Measurements from ENCODE around the gene FLCN. TPM values are rescaled to one million over a fixed set of nuclear protein-coding genes. Genes with fewer than 3 reads are reported as not detected.
A peak's percentile ranks its signal among the peaks of the same experiment; 100 is the strongest.

Gene FLCN
- total RNA-seq, 4 donors from 2014 or later, result 31.7 to 62.0 (median 39.2) TPM

- Histone ChIP-seq H3K9me3 (no peaks in the 10 kb centered on the region), H3K27me3 (no peaks in the 10 kb centered on the region), H3K27ac (no peak overlapping the region), H3K4me1 (peaks cover 3 to 6% of the 10 kb centered on the region in 2 donors), H3K4me3 (no peak overlapping the region), H3K36me3 (peaks cover 2 to 79% of the 10 kb centered on the region in 2 donors)
- in situ Hi-C loops (cut with MboI; ENCODE audit: low sequenced_read_pairs in 4 of 4) (no loop called here), intact Hi-C loops (cut with DNase I; ENCODE audit: low total_unique reads) (no loop called here)
- DNase-seq (no peak), ATAC-seq (no peak)
- TF ChIP-seq POLR2A (IDR thresholded peaks at IDR 0.05), result no peak
- no peak for TF ChIP-seq CTCF (IDR thresholded peaks at IDR 0.05 in 4 of 5, conservative IDR thresholded peaks at IDR 0.05 in 1 of 5)
Measured at GRCh38 chr17:17173921-17174320, 63.0 kb downstream of the FLCN start.

- H3K36me3 ChIP-seq, result peaks cover 2 to 72% of the 10 kb centered on the region in 2 donors
- H3K4me1 ChIP-seq, result peaks cover 3 to 6% of the 10 kb centered on the region in 2 donors
- H3K9me3 ChIP-seq, result no peaks in the 10 kb centered on the region
- H3K4me3 ChIP-seq, result no peak overlapping the region
- ATAC-seq, result no peak
- in situ Hi-C loops (cut with MboI; ENCODE audit: low sequenced_read_pairs in 4 of 4), result no loop called here
- no peak for TF ChIP-seq POLR2A (IDR thresholded peaks at IDR 0.05)
- TF ChIP-seq CTCF (IDR thresholded peaks at IDR 0.05 in 4 of 5, conservative IDR thresholded peaks at IDR 0.05 in 1 of 5), result no peak
- H3K27ac ChIP-seq, result peak overlapping the region in 3 of 4 donors; percentile 25 to 61 (median 52)
- H3K27me3 ChIP-seq, result no peaks in the 10 kb centered on the region
- DNase-seq, result no peak
- intact Hi-C loops (cut with DNase I; ENCODE audit: low total_unique reads), result no loop called here
Measured at GRCh38 chr17:17172990-17173389, 64.0 kb downstream of the FLCN start.

GRCh38 chr17:17172001-17172939 lies 64.7 kb downstream of the FLCN start:
- ATAC-seq (peak in 1 of 2 donors; percentile 41), DNase-seq (no peak)
- H3K27ac ChIP-seq, result peak overlapping the region in 3 of 4 donors; percentile 25 to 65 (median 52)
- no peaks in the 10 kb centered on the region for H3K27me3 ChIP-seq
- H3K4me3 ChIP-seq, result no peak overlapping the region
- H3K4me1 ChIP-seq, result peaks cover 3 to 6% of the 10 kb centered on the region in 2 donors
- TF ChIP-seq POLR2A (IDR thresholded peaks at IDR 0.05), result no peak
- no peak for TF ChIP-seq CTCF (IDR thresholded peaks at IDR 0.05 in 4 of 5, conservative IDR thresholded peaks at IDR 0.05 in 1 of 5)
- intact Hi-C loops (cut with DNase I; ENCODE audit: low total_unique reads) (no loop called here), in situ Hi-C loops (cut with MboI; ENCODE audit: low sequenced_read_pairs in 4 of 4) (no loop called here)
- peaks cover 2 to 72% of the 10 kb centered on the region in 2 donors for H3K36me3 ChIP-seq
- no peaks in the 10 kb centered on the region for H3K9me3 ChIP-seq

GRCh38 chr17:17171186-17171585 lies 65.8 kb downstream of the FLCN start:
- Histone ChIP-seq H3K27ac (peak overlapping the region in 3 of 4 donors; percentile 7 to 65 (median 31)), H3K4me3 (no peak overlapping the region), H3K4me1 (peaks cover 3 to 6% of the 10 kb centered on the region in 2 donors), H3K9me3 (no peaks in the 10 kb centered on the region), H3K27me3 (no peaks in the 10 kb centered on the region), H3K36me3 (peaks cover 2 to 72% of the 10 kb centered on the region in 2 donors)
- DNase-seq (no peak), ATAC-seq (no peak)
- in situ Hi-C loops (cut with MboI; ENCODE audit: low sequenced_read_pairs in 4 of 4), result no loop called here
- TF ChIP-seq CTCF (IDR thresholded peaks at IDR 0.05 in 4 of 5, conservative IDR thresholded peaks at IDR 0.05 in 1 of 5), result no peak
- no peak for TF ChIP-seq POLR2A (IDR thresholded peaks at IDR 0.05)
- intact Hi-C loops (cut with DNase I; ENCODE audit: low total_unique reads), result no loop called here
